Measurements from ENCODE around the gene ABCA7. TPM values are rescaled to one million over a fixed set of nuclear protein-coding genes. Genes with fewer than 3 reads are reported as not detected.

Gene ABCA7
- total and polyA plus RNA-seq, 2 of the 8 experiments (the other 6 are each of a cell fraction or from before 2014, with no cell fraction given) = 10.4 to 25.6 TPM

GRCh38 chr19:1079566-1080111, 39.7 kb downstream of the ABCA7 start (continued):
- TF ChIP-seq, protein P1, sequence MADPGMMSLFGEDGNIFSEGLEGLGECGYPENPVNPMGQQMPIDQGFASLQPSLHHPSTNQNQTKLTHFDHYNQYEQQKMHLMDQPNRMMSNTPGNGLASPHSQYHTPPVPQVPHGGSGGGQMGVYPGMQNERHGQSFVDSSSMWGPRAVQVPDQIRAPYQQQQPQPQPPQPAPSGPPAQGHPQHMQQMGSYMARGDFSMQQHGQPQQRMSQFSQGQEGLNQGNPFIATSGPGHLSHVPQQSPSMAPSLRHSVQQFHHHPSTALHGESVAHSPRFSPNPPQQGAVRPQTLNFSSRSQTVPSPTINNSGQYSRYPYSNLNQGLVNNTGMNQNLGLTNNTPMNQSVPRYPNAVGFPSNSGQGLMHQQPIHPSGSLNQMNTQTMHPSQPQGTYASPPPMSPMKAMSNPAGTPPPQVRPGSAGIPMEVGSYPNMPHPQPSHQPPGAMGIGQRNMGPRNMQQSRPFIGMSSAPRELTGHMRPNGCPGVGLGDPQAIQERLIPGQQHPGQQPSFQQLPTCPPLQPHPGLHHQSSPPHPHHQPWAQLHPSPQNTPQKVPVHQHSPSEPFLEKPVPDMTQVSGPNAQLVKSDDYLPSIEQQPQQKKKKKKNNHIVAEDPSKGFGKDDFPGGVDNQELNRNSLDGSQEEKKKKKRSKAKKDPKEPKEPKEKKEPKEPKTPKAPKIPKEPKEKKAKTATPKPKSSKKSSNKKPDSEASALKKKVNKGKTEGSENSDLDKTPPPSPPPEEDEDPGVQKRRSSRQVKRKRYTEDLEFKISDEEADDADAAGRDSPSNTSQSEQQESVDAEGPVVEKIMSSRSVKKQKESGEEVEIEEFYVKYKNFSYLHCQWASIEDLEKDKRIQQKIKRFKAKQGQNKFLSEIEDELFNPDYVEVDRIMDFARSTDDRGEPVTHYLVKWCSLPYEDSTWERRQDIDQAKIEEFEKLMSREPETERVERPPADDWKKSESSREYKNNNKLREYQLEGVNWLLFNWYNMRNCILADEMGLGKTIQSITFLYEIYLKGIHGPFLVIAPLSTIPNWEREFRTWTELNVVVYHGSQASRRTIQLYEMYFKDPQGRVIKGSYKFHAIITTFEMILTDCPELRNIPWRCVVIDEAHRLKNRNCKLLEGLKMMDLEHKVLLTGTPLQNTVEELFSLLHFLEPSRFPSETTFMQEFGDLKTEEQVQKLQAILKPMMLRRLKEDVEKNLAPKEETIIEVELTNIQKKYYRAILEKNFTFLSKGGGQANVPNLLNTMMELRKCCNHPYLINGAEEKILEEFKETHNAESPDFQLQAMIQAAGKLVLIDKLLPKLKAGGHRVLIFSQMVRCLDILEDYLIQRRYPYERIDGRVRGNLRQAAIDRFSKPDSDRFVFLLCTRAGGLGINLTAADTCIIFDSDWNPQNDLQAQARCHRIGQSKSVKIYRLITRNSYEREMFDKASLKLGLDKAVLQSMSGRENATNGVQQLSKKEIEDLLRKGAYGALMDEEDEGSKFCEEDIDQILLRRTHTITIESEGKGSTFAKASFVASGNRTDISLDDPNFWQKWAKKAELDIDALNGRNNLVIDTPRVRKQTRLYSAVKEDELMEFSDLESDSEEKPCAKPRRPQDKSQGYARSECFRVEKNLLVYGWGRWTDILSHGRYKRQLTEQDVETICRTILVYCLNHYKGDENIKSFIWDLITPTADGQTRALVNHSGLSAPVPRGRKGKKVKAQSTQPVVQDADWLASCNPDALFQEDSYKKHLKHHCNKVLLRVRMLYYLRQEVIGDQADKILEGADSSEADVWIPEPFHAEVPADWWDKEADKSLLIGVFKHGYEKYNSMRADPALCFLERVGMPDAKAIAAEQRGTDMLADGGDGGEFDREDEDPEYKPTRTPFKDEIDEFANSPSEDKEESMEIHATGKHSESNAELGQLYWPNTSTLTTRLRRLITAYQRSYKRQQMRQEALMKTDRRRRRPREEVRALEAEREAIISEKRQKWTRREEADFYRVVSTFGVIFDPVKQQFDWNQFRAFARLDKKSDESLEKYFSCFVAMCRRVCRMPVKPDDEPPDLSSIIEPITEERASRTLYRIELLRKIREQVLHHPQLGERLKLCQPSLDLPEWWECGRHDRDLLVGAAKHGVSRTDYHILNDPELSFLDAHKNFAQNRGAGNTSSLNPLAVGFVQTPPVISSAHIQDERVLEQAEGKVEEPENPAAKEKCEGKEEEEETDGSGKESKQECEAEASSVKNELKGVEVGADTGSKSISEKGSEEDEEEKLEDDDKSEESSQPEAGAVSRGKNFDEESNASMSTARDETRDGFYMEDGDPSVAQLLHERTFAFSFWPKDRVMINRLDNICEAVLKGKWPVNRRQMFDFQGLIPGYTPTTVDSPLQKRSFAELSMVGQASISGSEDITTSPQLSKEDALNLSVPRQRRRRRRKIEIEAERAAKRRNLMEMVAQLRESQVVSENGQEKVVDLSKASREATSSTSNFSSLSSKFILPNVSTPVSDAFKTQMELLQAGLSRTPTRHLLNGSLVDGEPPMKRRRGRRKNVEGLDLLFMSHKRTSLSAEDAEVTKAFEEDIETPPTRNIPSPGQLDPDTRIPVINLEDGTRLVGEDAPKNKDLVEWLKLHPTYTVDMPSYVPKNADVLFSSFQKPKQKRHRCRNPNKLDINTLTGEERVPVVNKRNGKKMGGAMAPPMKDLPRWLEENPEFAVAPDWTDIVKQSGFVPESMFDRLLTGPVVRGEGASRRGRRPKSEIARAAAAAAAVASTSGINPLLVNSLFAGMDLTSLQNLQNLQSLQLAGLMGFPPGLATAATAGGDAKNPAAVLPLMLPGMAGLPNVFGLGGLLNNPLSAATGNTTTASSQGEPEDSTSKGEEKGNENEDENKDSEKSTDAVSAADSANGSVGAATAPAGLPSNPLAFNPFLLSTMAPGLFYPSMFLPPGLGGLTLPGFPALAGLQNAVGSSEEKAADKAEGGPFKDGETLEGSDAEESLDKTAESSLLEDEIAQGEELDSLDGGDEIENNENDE (IDR thresholded peaks at IDR 0.05; ENCODE audit: insufficient replicate concordance, low read length) = no peak
- TF ChIP-seq RXRA (IDR thresholded peaks at IDR 0.05; ENCODE audit: insufficient read depth, low read depth, low read length) (no peak), PHF8 (conservative IDR thresholded peaks at IDR 0.05; ENCODE audit: low read depth, low read length) (no peak)
- TF ChIP-seq, protein P2, sequence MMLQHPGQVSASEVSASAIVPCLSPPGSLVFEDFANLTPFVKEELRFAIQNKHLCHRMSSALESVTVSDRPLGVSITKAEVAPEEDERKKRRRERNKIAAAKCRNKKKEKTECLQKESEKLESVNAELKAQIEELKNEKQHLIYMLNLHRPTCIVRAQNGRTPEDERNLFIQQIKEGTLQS (IDR thresholded peaks at IDR 0.05; ENCODE audit: insufficient read depth, low read depth, low read length) = no peak
- TF ChIP-seq, protein P3, sequence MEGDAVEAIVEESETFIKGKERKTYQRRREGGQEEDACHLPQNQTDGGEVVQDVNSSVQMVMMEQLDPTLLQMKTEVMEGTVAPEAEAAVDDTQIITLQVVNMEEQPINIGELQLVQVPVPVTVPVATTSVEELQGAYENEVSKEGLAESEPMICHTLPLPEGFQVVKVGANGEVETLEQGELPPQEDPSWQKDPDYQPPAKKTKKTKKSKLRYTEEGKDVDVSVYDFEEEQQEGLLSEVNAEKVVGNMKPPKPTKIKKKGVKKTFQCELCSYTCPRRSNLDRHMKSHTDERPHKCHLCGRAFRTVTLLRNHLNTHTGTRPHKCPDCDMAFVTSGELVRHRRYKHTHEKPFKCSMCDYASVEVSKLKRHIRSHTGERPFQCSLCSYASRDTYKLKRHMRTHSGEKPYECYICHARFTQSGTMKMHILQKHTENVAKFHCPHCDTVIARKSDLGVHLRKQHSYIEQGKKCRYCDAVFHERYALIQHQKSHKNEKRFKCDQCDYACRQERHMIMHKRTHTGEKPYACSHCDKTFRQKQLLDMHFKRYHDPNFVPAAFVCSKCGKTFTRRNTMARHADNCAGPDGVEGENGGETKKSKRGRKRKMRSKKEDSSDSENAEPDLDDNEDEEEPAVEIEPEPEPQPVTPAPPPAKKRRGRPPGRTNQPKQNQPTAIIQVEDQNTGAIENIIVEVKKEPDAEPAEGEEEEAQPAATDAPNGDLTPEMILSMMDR (IDR thresholded peaks at IDR 0.05; ENCODE audit: control extremely low read depth in 1 of 3, insufficient read depth in 1 of 3, low read depth in 1 of 3, low read length in 3 of 3) = peak in 1 of 3 experiments; percentile 11; a peak in 1 of 4 replicates
